ENCODE data around the gene GNG8. TPM values are rescaled to one million over a fixed set of nuclear protein-coding genes. Genes with fewer than 3 reads are reported as not detected.
A peak's percentile ranks its signal among the peaks of the same experiment; 100 is the strongest.

GNG8 gene
- total RNA-seq, 1 experiment from 2014 or later: not detected

- intact Hi-C loops (cut with micrococcal nuclease; ENCODE audit: unreplicated experiment): no loop called here
- CTCF ChIA-PET: interaction anchor here (0.6 kb wide), 1 partner anchor 28 kb away, joined by 3 read pairs; no protein-coding TSS in a partner anchor
- H3K27me3 ChIP-seq (replicated peaks; ENCODE audit: insufficient read depth, low read depth, low read length, poor library complexity): no peaks in the 10 kb centered on the region
- no TSS peak for BruUV-seq (replicated peaks)
- no peak for DNase-seq (ENCODE audit: low spot score)
- peaks cover 10% of the 10 kb centered on the region for H3K4me1 ChIP-seq (ENCODE audit: insufficient read depth, low read length, poor library complexity, severe bottlenecking)
- POLR2A ChIA-PET (ENCODE audit: low non-redundant PET): no interaction called here
- no peaks in the 10 kb centered on the region for H3K9me3 ChIP-seq (ENCODE audit: low read depth, low read length, poor library complexity, severe bottlenecking)
- peaks cover 51% of the 10 kb centered on the region for H3K36me3 ChIP-seq (ENCODE audit: insufficient read depth, low read length, poor library complexity, severe bottlenecking)
- H3K27ac ChIP-seq (ENCODE audit: low read depth, low read length, poor library complexity, severe bottlenecking): no peak overlapping the region
- H3K4me3 ChIP-seq (ENCODE audit: low read depth, low read length, poor library complexity, severe bottlenecking): no peak overlapping the region
- TF ChIP-seq CTCF (conservative IDR thresholded peaks at IDR 0.05; ENCODE audit: low read depth, low read length) (no peak), EZH2 (IDR thresholded peaks at IDR 0.05; ENCODE audit: borderline replicate concordance, low read depth, low read length, poor library complexity, severe bottlenecking) (no peak)
Observed at GRCh38 chr19:46605356-46605821, 30.6 kb downstream of the GNG8 start.

- peaks cover 10% of the 10 kb centered on the region for H3K4me1 ChIP-seq (ENCODE audit: insufficient read depth, low read length, poor library complexity, severe bottlenecking)
- BruUV-seq (replicated peaks): no TSS peak
- peaks cover 47% of the 10 kb centered on the region for H3K36me3 ChIP-seq (ENCODE audit: insufficient read depth, low read length, poor library complexity, severe bottlenecking)
- H3K4me3 ChIP-seq (ENCODE audit: low read depth, low read length, poor library complexity, severe bottlenecking): no peak overlapping the region
- POLR2A ChIA-PET (ENCODE audit: low non-redundant PET): no interaction called here
- no peak for TF ChIP-seq EZH2 (IDR thresholded peaks at IDR 0.05; ENCODE audit: borderline replicate concordance, low read depth, low read length, poor library complexity, severe bottlenecking)
- TF ChIP-seq CTCF (conservative IDR thresholded peaks at IDR 0.05; ENCODE audit: low read depth, low read length): no peak
- H3K27ac ChIP-seq (ENCODE audit: low read depth, low read length, poor library complexity, severe bottlenecking): no peak overlapping the region
- no peaks in the 10 kb centered on the region for H3K27me3 ChIP-seq (replicated peaks; ENCODE audit: insufficient read depth, low read depth, low read length, poor library complexity)
- intact Hi-C loops (cut with micrococcal nuclease; ENCODE audit: unreplicated experiment): loop anchor here (5.0 kb wide), 1 partner anchor 78 kb away; no protein-coding TSS in a partner anchor
- no peak for DNase-seq (ENCODE audit: low spot score)
- no peaks in the 10 kb centered on the region for H3K9me3 ChIP-seq (ENCODE audit: low read depth, low read length, poor library complexity, severe bottlenecking)
- CTCF ChIA-PET: interaction anchor here (0.6 kb wide), 1 partner anchor 28 kb away, joined by 3 read pairs; no protein-coding TSS in a partner anchor
Observed at GRCh38 chr19:46604781-46605355, 31.1 kb downstream of the GNG8 start.

GRCh38 chr19:46603752-46604231 is 32.2 kb downstream of the GNG8 start:
- DNase-seq (ENCODE audit: low spot score): no peak
- BruUV-seq (replicated peaks): no TSS peak
- intact Hi-C loops (cut with micrococcal nuclease; ENCODE audit: unreplicated experiment): loop anchor here (5.0 kb wide), 1 partner anchor 76 kb away; no protein-coding TSS in a partner anchor

More at GRCh38 chr19:46603752-46604231, 32.2 kb downstream of the GNG8 start:
- H3K4me3 ChIP-seq (ENCODE audit: low read depth, low read length, poor library complexity, severe bottlenecking): no peak overlapping the region
- no peaks in the 10 kb centered on the region for H3K27me3 ChIP-seq (replicated peaks; ENCODE audit: insufficient read depth, low read depth, low read length, poor library complexity)
- peaks cover 36% of the 10 kb centered on the region for H3K36me3 ChIP-seq (ENCODE audit: insufficient read depth, low read length, poor library complexity, severe bottlenecking)
- TF ChIP-seq CTCF (conservative IDR thresholded peaks at IDR 0.05; ENCODE audit: low read depth, low read length) (no peak), EZH2 (IDR thresholded peaks at IDR 0.05; ENCODE audit: borderline replicate concordance, low read depth, low read length, poor library complexity, severe bottlenecking) (no peak)
- H3K9me3 ChIP-seq (ENCODE audit: low read depth, low read length, poor library complexity, severe bottlenecking): peaks cover 2% of the 10 kb centered on the region
- H3K27ac ChIP-seq (ENCODE audit: low read depth, low read length, poor library complexity, severe bottlenecking): peak overlapping the region; percentile 100
- H3K4me1 ChIP-seq (ENCODE audit: insufficient read depth, low read length, poor library complexity, severe bottlenecking): peaks cover 10% of the 10 kb centered on the region
- POLR2A ChIA-PET (ENCODE audit: low non-redundant PET): no interaction called here
- CTCF ChIA-PET: no interaction called here
